ENCODE data around the gene PPP3CA. TPM values are rescaled to one million over a fixed set of nuclear protein-coding genes. Genes with fewer than 3 reads are reported as not detected.

The PPP3CA gene
- 22.4 to 37.1 TPM (median 27.7 TPM) in 5 replicates for total RNA-seq (2022; extraction: Qiagen RNA extraction; ENCODE audit: low read depth)

GRCh38 chr4:101347267-101347556, at the start of gene PPP3CA:
TSS of gene PPP3CA (minus strand) at chr4:101347526.

